ENCODE data around the gene PIP5KL1. TPM values are rescaled to one million over a fixed set of nuclear protein-coding genes. Genes with fewer than 3 reads are reported as not detected.
A peak's percentile ranks its signal among the peaks of the same experiment; 100 is the strongest.

PIP5KL1 gene
- total RNA-seq, 1 donor from 2014 or later, result 11.5 TPM

GRCh38 chr9:127878001-127878651, 52.5 kb downstream of the PIP5KL1 start:
- DNase-seq (no peak), ATAC-seq (no peak)
- intact Hi-C loops (cut with DNase I), result no loop called here
- Histone ChIP-seq H3K9me3 (no peaks in the 10 kb centered on the region), H3K27ac (peak overlapping the region; percentile 78), H3K4me3 (peak overlapping the region; percentile 67), H3K4me1 (peaks cover 52% of the 10 kb centered on the region), H3K27me3 (ENCODE audit: low read depth) (no peaks in the 10 kb centered on the region), H3K36me3 (peaks cover under 1% of the 10 kb centered on the region)
- TF ChIP-seq CTCF (IDR thresholded peaks at IDR 0.05), result no peak

- H3K36me3 ChIP-seq, result peaks cover 6% of the 10 kb centered on the region
- H3K9me3 ChIP-seq, result no peaks in the 10 kb centered on the region
- ATAC-seq (peak; percentile 81 to 85), DNase-seq (peak; percentile 88)
- peak within 1 kb of the TSS; percentile 67 for H3K4me3 ChIP-seq
- peaks cover 54% of the 10 kb centered on the region for H3K4me1 ChIP-seq
- intact Hi-C loops (cut with DNase I), result no loop called here
- TF ChIP-seq CTCF (IDR thresholded peaks at IDR 0.05), result no peak
- peak within 1 kb of the TSS; percentile 78 for H3K27ac ChIP-seq
- H3K27me3 ChIP-seq (ENCODE audit: low read depth), result no peaks in the 10 kb centered on the region
Measured at GRCh38 chr9:127877566-127877998, 53.0 kb downstream of the PIP5KL1 start, which contains the start of gene AK1. TSS of gene AK1 (minus strand) at chr9:127877675. CDS start at chr9:127874617, 3,058 bp downstream.

GRCh38 chr9:127876764-127877562, 53.6 kb downstream of the PIP5KL1 start:
- intact Hi-C loops (cut with DNase I), result no loop called here
- peak overlapping the region; percentile 67 for H3K4me3 ChIP-seq
- no peaks in the 10 kb centered on the region for H3K9me3 ChIP-seq
- peak overlapping the region; percentile 78 for H3K27ac ChIP-seq
- ATAC-seq (peak; percentile 39 to 48), DNase-seq (no peak)
- H3K4me1 ChIP-seq, result peaks cover 54% of the 10 kb centered on the region
- H3K27me3 ChIP-seq (ENCODE audit: low read depth), result no peaks in the 10 kb centered on the region
- peaks cover 11% of the 10 kb centered on the region for H3K36me3 ChIP-seq
- no peak for TF ChIP-seq CTCF (IDR thresholded peaks at IDR 0.05)

- ATAC-seq (peak; percentile 63 to 64), DNase-seq (peak; percentile 77)
- Histone ChIP-seq H3K36me3 (peaks cover 19% of the 10 kb centered on the region), H3K27ac (peak overlapping the region; percentile 78), H3K9me3 (no peaks in the 10 kb centered on the region), H3K27me3 (ENCODE audit: low read depth) (no peaks in the 10 kb centered on the region), H3K4me1 (peaks cover 54% of the 10 kb centered on the region), H3K4me3 (peak overlapping the region; percentile 67)
- no peak for TF ChIP-seq CTCF (IDR thresholded peaks at IDR 0.05)
- intact Hi-C loops (cut with DNase I), result no loop called here
Measured at GRCh38 chr9:127876026-127876763, 54.4 kb downstream of the PIP5KL1 start.

- peaks cover 27% of the 10 kb centered on the region for H3K36me3 ChIP-seq
- peak overlapping the region; percentile 67 for H3K4me3 ChIP-seq
- no peak for TF ChIP-seq CTCF (IDR thresholded peaks at IDR 0.05)
- no peaks in the 10 kb centered on the region for H3K9me3 ChIP-seq
- DNase-seq, result no peak
- peak overlapping the region; percentile 78 for H3K27ac ChIP-seq
- intact Hi-C loops (cut with DNase I), result no loop called here
- no peaks in the 10 kb centered on the region for H3K27me3 ChIP-seq (ENCODE audit: low read depth)
- peaks cover 54% of the 10 kb centered on the region for H3K4me1 ChIP-seq
- no peak for ATAC-seq
Measured at GRCh38 chr9:127875306-127875966, 55.1 kb downstream of the PIP5KL1 start.
